Measurements from ENCODE around the gene RBM33. TPM values are rescaled to one million over a fixed set of nuclear protein-coding genes. Genes with fewer than 3 reads are reported as not detected.

The RBM33 gene
- total and polyA plus RNA-seq, 2 of the 8 experiments (the other 6 are each of a cell fraction or from before 2014, with no cell fraction given), result 16.5 to 64.6 TPM

DNA sequence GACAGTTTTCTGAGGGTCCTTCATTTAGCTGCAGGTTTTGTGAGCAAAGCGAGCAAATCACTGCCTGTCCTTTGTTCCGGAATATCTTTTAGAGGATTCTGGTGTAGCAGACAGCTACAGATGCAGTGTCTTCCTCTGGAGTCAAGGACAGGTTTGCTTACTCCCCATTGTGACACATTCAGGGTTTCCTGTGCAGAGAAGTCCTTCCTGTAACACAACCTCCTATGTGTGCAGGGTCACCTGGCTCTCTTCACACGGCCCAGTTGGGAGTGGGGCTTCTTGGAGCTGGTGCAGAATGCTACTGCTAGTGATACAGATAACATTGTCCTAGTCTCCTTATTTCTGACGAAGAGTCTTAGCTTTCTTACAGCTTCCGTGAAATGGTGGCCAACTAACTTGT is 47.9 kb downstream of the RBM33 start (continued):
- TF ChIP-seq HDAC2 (IDR thresholded peaks at IDR 0.05; ENCODE audit: borderline replicate concordance in 1 of 2, low read depth in 2 of 2, low read length in 2 of 2), result no peak
